Activated CD4-positive, alpha-beta memory T cell treated with anti-CD3 and anti-CD28 coated beads, Interleukin-2, amount 10 ng/mL, durations not matched to agents 7 days and 5 days (primary cell): ENCODE measurements around the gene PATE4. TPM values are rescaled to one million over a fixed set of nuclear protein-coding genes. Genes with fewer than 3 reads are reported as not detected.

Experiments used
- CTCF ChIA-PET: fragments of 350-600 bp; sonication (Branson Sonifier 250); formaldehyde crosslinking; loops from one replicate; lab custom pipeline; 2021; ENCODE audit warnings: antibody characterized with exemption, inconsistent platforms; lab: Charles Lee
- POLR2A ChIA-PET: fragments of 350-600 bp; sonication (Branson Sonifier 250); formaldehyde crosslinking; loops from one replicate; lab custom pipeline; 2021; ENCODE audit warnings: antibody characterized with exemption; lab: Charles Lee
- DNase-seq: peaks from one replicate; pipeline ENCODE4 v3.0.0-alpha.2; 2020
- H3K27ac Mint-ChIP-seq: one replicate; pipeline ENCODE4 v1.8.0; 2021; ENCODE audit warnings: mild to moderate bottlenecking, mixed read lengths
- H3K27me3 Mint-ChIP-seq: one replicate; pipeline ENCODE4 v1.8.0; 2021; ENCODE audit warnings: mixed read lengths
- H3K36me3 Mint-ChIP-seq: one replicate; pipeline ENCODE4 v1.8.0; 2021; ENCODE audit warnings: low read depth, mixed read lengths
- H3K4me1 Mint-ChIP-seq: one replicate; pipeline ENCODE4 v1.8.0; 2021; ENCODE audit warnings: mixed read lengths
- H3K4me3 Mint-ChIP-seq: one replicate; pipeline ENCODE4 v1.8.0; 2021; ENCODE audit warnings: mild to moderate bottlenecking, mixed read lengths
- H3K9me3 Mint-ChIP-seq: one replicate; pipeline ENCODE4 v1.8.0; 2021; ENCODE audit warnings: mixed read lengths
- total RNA-seq, 2 experiments: library from RNA; stranded (reverse); gene quantifications; one replicate each; pipeline ENCODE4 v1.2.3, GENCODE V29; 2021

The PATE4 gene
- total RNA-seq, 2 experiments from 2014 or later, result not detected

GRCh38 chr11:125869521-125869920, 36.4 kb downstream of the PATE4 start:
- CTCF ChIA-PET, result no interaction called here
- no peak for DNase-seq
- Mint-ChIP-seq H3K36me3 (peaks cover 2% of the 10 kb centered on the region), H3K27me3 (no peaks in the 10 kb centered on the region), H3K27ac (no peak overlapping the region), H3K4me1 (no peaks in the 10 kb centered on the region), H3K4me3 (no peak overlapping the region), H3K9me3 (no peaks in the 10 kb centered on the region)
- POLR2A ChIA-PET, result no interaction called here

- no peaks in the 10 kb centered on the region for H3K27me3 Mint-ChIP-seq
- no peak overlapping the region for H3K27ac Mint-ChIP-seq
- DNase-seq, result peak; percentile 42
- H3K4me1 Mint-ChIP-seq, result no peaks in the 10 kb centered on the region
- POLR2A ChIA-PET, result no interaction called here
- CTCF ChIA-PET, result no interaction called here
- H3K9me3 Mint-ChIP-seq, result no peaks in the 10 kb centered on the region
- no peaks in the 10 kb centered on the region for H3K36me3 Mint-ChIP-seq
- H3K4me3 Mint-ChIP-seq, result no peak overlapping the region
Measured at GRCh38 chr11:125871391-125872137, 38.4 kb downstream of the PATE4 start.

GRCh38 chr11:125872138-125872491, 39.0 kb downstream of the PATE4 start:
- Mint-ChIP-seq H3K27me3 (no peaks in the 10 kb centered on the region), H3K4me1 (no peaks in the 10 kb centered on the region), H3K9me3 (no peaks in the 10 kb centered on the region), H3K4me3 (no peak overlapping the region), H3K36me3 (no peaks in the 10 kb centered on the region), H3K27ac (no peak overlapping the region)
- no peak for DNase-seq
- CTCF ChIA-PET, result no interaction called here
- POLR2A ChIA-PET, result no interaction called here

GRCh38 chr11:125873881-125874555, 40.9 kb downstream of the PATE4 start:
- CTCF ChIA-PET, result no interaction called here
- Mint-ChIP-seq H3K27me3 (peaks cover 2% of the 10 kb centered on the region), H3K4me3 (no peak overlapping the region), H3K4me1 (no peaks in the 10 kb centered on the region), H3K36me3 (no peaks in the 10 kb centered on the region), H3K27ac (no peak overlapping the region), H3K9me3 (no peaks in the 10 kb centered on the region)
- POLR2A ChIA-PET, result no interaction called here
- no peak for DNase-seq

- POLR2A ChIA-PET, result interaction anchor here (1.5 kb wide), 1 partner anchor 12 kb away, joined by 5 read pairs; the partner anchor contains the start of gene HYLS1
- DNase-seq, result peak; percentile 52
- no peak overlapping the region for H3K27ac Mint-ChIP-seq
Measured at GRCh38 chr11:125874556-125875124, 41.5 kb downstream of the PATE4 start.

GRCh38 chr11:125881291-125881690, 48.2 kb downstream of the PATE4 start:
- H3K4me3 Mint-ChIP-seq, result no peak overlapping the region
- no peaks in the 10 kb centered on the region for H3K9me3 Mint-ChIP-seq
- CTCF ChIA-PET, result interaction anchor here (0.5 to 0.7 kb wide), 3 partner anchors 252 to 1115 kb away, joined by 3 to 4 read pairs (median 3); no protein-coding TSS in a partner anchor
- no peak for DNase-seq
- H3K27me3 Mint-ChIP-seq, result peaks cover 10% of the 10 kb centered on the region
- H3K36me3 Mint-ChIP-seq, result no peaks in the 10 kb centered on the region
- H3K4me1 Mint-ChIP-seq, result peaks cover 12% of the 10 kb centered on the region
- H3K27ac Mint-ChIP-seq, result no peak overlapping the region
- POLR2A ChIA-PET, result no interaction called here

More at GRCh38 chr11:125874556-125875124, 41.5 kb downstream of the PATE4 start:
- no peaks in the 10 kb centered on the region for H3K4me1 Mint-ChIP-seq
- H3K9me3 Mint-ChIP-seq, result no peaks in the 10 kb centered on the region
- H3K27me3 Mint-ChIP-seq, result peaks cover 2% of the 10 kb centered on the region
- no peak overlapping the region for H3K4me3 Mint-ChIP-seq
- H3K36me3 Mint-ChIP-seq, result no peaks in the 10 kb centered on the region
- CTCF ChIA-PET, result interaction anchor here (1.6 kb wide), 1 partner anchor 14 kb away, joined by 4 read pairs; no protein-coding TSS in a partner anchor

GRCh38 chr11:125883375-125883774, 50.3 kb downstream of the PATE4 start:
- ChIA-PET POLR2A (no interaction called here), CTCF (no interaction called here)
- peaks cover 21% of the 10 kb centered on the region for H3K4me1 Mint-ChIP-seq
- DNase-seq, result no peak
- H3K27ac Mint-ChIP-seq, result no peak overlapping the region
- no peaks in the 10 kb centered on the region for H3K9me3 Mint-ChIP-seq
- H3K4me3 Mint-ChIP-seq, result no peak overlapping the region
- H3K27me3 Mint-ChIP-seq, result peaks cover 10% of the 10 kb centered on the region
- H3K36me3 Mint-ChIP-seq, result peaks cover 7% of the 10 kb centered on the region

GRCh38 chr11:125886997-125887372, 53.9 kb downstream of the PATE4 start:
- ChIA-PET POLR2A (interaction anchor here (0.6 to 3.0 kb wide), 25 partner anchors 8 to 936 kb away, joined by 3 to 68 read pairs (median 5); partner anchors contain the start of genes CDON, CHEK1, DCPS and DDX25), CTCF (interaction anchor here (0.6 to 2.2 kb wide), 15 partner anchors 8 to 594 kb away, joined by 3 to 26 read pairs (median 4); partner anchors contain the start of genes CHEK1, DDX25, EI24 and PUS3)
- no peaks in the 10 kb centered on the region for H3K9me3 Mint-ChIP-seq
- H3K27me3 Mint-ChIP-seq, result no peaks in the 10 kb centered on the region
- peaks cover 18% of the 10 kb centered on the region for H3K36me3 Mint-ChIP-seq
- peak; percentile 66 for DNase-seq
- peak overlapping the region; percentile 82 for H3K4me3 Mint-ChIP-seq
- peak overlapping the region; percentile 96 for H3K27ac Mint-ChIP-seq
- H3K4me1 Mint-ChIP-seq, result peaks cover 39% of the 10 kb centered on the region

- H3K4me3 Mint-ChIP-seq, result peak within 1 kb of the TSS; percentile 82
- H3K9me3 Mint-ChIP-seq, result no peaks in the 10 kb centered on the region
- POLR2A ChIA-PET, result interaction anchor here (0.6 to 3.0 kb wide), 33 partner anchors 9 to 937 kb away, joined by 3 to 68 read pairs (median 4); partner anchors contain the start of genes CCDC15, CDON, CHEK1 and DCPS
- peak; percentile 99 for DNase-seq
- H3K27me3 Mint-ChIP-seq, result no peaks in the 10 kb centered on the region
- peak within 1 kb of the TSS; percentile 96 for H3K27ac Mint-ChIP-seq
- peaks cover 22% of the 10 kb centered on the region for H3K36me3 Mint-ChIP-seq
- CTCF ChIA-PET, result interaction anchor here (0.6 to 2.2 kb wide), 19 partner anchors 9 to 593 kb away, joined by 3 to 26 read pairs (median 4); partner anchors contain the start of genes CHEK1, DDX25, EI24 and PUS3
- peaks cover 42% of the 10 kb centered on the region for H3K4me1 Mint-ChIP-seq
Measured at GRCh38 chr11:125887373-125888324, 54.5 kb downstream of the PATE4 start, which contains the start of gene HYLS1. HYLS1 (plus strand) TSS chr11:125887668; CDS start chr11:125899369, 11,701 bp downstream.

Other genes starting within 250 kb of the PATE4 start
- 100 to 1,000 TPM; 123 TPM for gene STT3A, start 240.5 kb upstream of the PATE4 start, total RNA-seq
- 10 to 100 TPM; 79.0 to 82.6 TPM for gene CHEK1, start 208.2 kb upstream of the PATE4 start, total RNA-seq
- gene ACRV1, start 152.5 kb upstream of the PATE4 start, total RNA-seq, result not detected
- not detected for gene PATE1, start 87.0 kb upstream of the PATE4 start, total RNA-seq
- not detected for gene PATE2, start 54.5 kb upstream of the PATE4 start, total RNA-seq
- gene PATE3, start 45.2 kb upstream of the PATE4 start, total RNA-seq, result not detected
- gene HYLS1, start 54.4 kb downstream of the PATE4 start, total RNA-seq, result 10 to 100 TPM; 14.0 to 15.5 TPM
- gene PUS3, start 69.9 kb downstream of the PATE4 start, total RNA-seq, result 10 to 100 TPM in 1 of 2 experiments, 1 to 10 TPM in 1; 7.8 to 11.5 TPM
- not detected for gene DDX25, start 71.2 kb downstream of the PATE4 start, total RNA-seq
- gene VSIG10L2, start 112.7 kb downstream of the PATE4 start, total RNA-seq, result not detected
- gene CDON, start 229.6 kb downstream of the PATE4 start, total RNA-seq, result 1 to 10 TPM; 1.7 to 1.8 TPM